ENCODE results near the gene PACRG. TPM values are rescaled to one million over a fixed set of nuclear protein-coding genes. Genes with fewer than 3 reads are reported as not detected.

Gene PACRG
- total and polyA plus RNA-seq, 2 donors (not counting 3 experiments of a cell fraction or from before 2014, with no cell fraction given): 0.08 TPM; not detected in 1

DNA sequence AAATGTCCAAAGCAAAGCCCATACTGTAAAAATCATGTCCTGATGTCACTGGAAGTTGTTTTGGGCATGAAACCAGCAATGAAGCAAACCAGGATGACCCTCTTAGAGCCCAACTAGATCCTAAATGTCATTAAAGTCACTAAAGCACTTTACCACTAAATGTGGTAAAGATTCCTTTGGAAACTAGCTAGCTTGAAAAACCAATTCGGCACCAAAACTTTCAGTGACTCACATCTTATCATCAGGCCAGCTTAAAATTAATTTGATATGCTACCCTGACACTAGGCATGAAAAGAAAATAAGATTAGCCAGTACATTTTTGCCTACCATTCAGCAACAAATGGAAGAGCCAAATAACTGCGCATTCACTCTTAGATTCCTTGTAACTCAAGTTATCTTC, 145.8 kb downstream of the PACRG start:
- POLR2A ChIA-PET: no interaction called here
- H4K20me1 ChIP-seq (replicated peaks; ENCODE audit: control insufficient read depth, extremely low read depth, insufficient read depth, low read length): no peaks in the 10 kb centered on the region
- no peak overlapping the region for H3K4me2 ChIP-seq (ENCODE audit: insufficient read depth, low read length)
- H3K9me1 ChIP-seq (replicated peaks; ENCODE audit: control insufficient read depth, extremely low read depth, insufficient read depth, low read length): no peaks in the 10 kb centered on the region
- no peak for FAIRE-seq
- intact Hi-C loops (cut with micrococcal nuclease): no loop called here
- no peaks in the 10 kb centered on the region for H3K36me3 ChIP-seq (ENCODE audit: control insufficient read depth in 2 of 2, extremely low read depth in 1 of 2, insufficient read depth in 2 of 2, low read length in 2 of 2)
- no peaks in the 10 kb centered on the region for H3K79me2 ChIP-seq (ENCODE audit: control insufficient read depth, insufficient read depth, low read length)
- dilution Hi-C loops (cut with MboI; ENCODE audit: extremely low pct_ligation_motif_present, low sequenced_read_pairs): no loop called here
- CTCF ChIA-PET: no interaction called here
- BruUV-seq (replicated peaks): no TSS peak
- no peaks in the 10 kb centered on the region for H3K4me1 ChIP-seq (ENCODE audit: control insufficient read depth, extremely low read depth, insufficient read depth, low read length)
- TF ChIP-seq POLR2AphosphoS5 (IDR thresholded peaks at IDR 0.05; ENCODE audit: insufficient read depth, low read depth, low read length) (no peak), GATA2 (IDR thresholded peaks at IDR 0.05; ENCODE audit: insufficient read depth, insufficient read length, low read depth, low read length) (no peak), MAX (IDR thresholded peaks at IDR 0.05; ENCODE audit: insufficient read depth, insufficient read length) (no peak), FOS (IDR thresholded peaks at IDR 0.05; ENCODE audit: borderline replicate concordance, insufficient read depth, low read length) (no peak), POLR2A (IDR thresholded peaks at IDR 0.05; ENCODE audit: low read depth, low read length) (no peak), JUN (IDR thresholded peaks at IDR 0.05; ENCODE audit: borderline replicate concordance, insufficient read depth, insufficient read length, low read depth) (no peak), EZH2 (IDR thresholded peaks at IDR 0.05; ENCODE audit: borderline replicate concordance, low read depth, low read length, severe bottlenecking) (no peak), MYC (IDR thresholded peaks at IDR 0.05; ENCODE audit: low read depth, low read length) (no peak)
- TF ChIP-seq, protein P1, sequence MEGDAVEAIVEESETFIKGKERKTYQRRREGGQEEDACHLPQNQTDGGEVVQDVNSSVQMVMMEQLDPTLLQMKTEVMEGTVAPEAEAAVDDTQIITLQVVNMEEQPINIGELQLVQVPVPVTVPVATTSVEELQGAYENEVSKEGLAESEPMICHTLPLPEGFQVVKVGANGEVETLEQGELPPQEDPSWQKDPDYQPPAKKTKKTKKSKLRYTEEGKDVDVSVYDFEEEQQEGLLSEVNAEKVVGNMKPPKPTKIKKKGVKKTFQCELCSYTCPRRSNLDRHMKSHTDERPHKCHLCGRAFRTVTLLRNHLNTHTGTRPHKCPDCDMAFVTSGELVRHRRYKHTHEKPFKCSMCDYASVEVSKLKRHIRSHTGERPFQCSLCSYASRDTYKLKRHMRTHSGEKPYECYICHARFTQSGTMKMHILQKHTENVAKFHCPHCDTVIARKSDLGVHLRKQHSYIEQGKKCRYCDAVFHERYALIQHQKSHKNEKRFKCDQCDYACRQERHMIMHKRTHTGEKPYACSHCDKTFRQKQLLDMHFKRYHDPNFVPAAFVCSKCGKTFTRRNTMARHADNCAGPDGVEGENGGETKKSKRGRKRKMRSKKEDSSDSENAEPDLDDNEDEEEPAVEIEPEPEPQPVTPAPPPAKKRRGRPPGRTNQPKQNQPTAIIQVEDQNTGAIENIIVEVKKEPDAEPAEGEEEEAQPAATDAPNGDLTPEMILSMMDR (IDR thresholded peaks at IDR 0.05; ENCODE audit: extremely low read depth in 1 of 2, insufficient read depth in 1 of 2, low read depth in 1 of 2, low read length in 2 of 2): no peak
- H3K9ac ChIP-seq (replicated peaks; ENCODE audit: extremely low read depth, insufficient read depth, low read length): no peak overlapping the region
- H3K27ac ChIP-seq (ENCODE audit: insufficient read depth, low read depth, low read length): no peak overlapping the region
- H2AFZ ChIP-seq (ENCODE audit: low read depth, low read length): no peak overlapping the region
- no peak overlapping the region for H3K4me3 ChIP-seq (replicated peaks in 1 of 3; ENCODE audit: insufficient read depth in 1 of 3, low read depth in 1 of 3, low read length in 3 of 3)
- H3K9me3 ChIP-seq (replicated peaks; ENCODE audit: control insufficient read depth, insufficient read depth, low read length): no peaks in the 10 kb centered on the region
- no peaks in the 10 kb centered on the region for H3K27me3 ChIP-seq (ENCODE audit: control insufficient read depth in 2 of 2, insufficient read depth in 2 of 2, low read length in 2 of 2)
- no peak for DNase-seq (ENCODE audit: low read depth, low spot score)
